HepG2 (cell line): Measurements from ENCODE around the gene ASB7. TPM values are rescaled to one million over a fixed set of nuclear protein-coding genes. Genes with fewer than 3 reads are reported as not detected.
A peak's percentile ranks its signal among the peaks of the same experiment; 100 is the strongest.

Experiments
- ATAC-seq: fragments of 200-7000 bp; cut with Tn5 transposase; 3 replicates; pipeline ENCODE4 v1.9.1; 2020; ENCODE audit warnings: mild to moderate bottlenecking, moderate library complexity
- BruUV-seq: library from RNA; stranded (reverse); fragments of 400-500 nt; replicated peaks from 2 replicates; lab custom pipeline; 2021; lab: Mats Ljungman, UMichigan
- CTCF ChIA-PET: fragments of 300-600 bp; formaldehyde crosslinking; extraction: SDS; loops from one replicate; lab custom pipeline; 2021; ENCODE audit warnings: low total read pairs, inconsistent platforms, low intra/inter-chr PET ratio; lab: Yijun Ruan, JAX
- POLR2A ChIA-PET: fragments of 350-600 bp; sonication (Branson Sonifier 250); formaldehyde crosslinking; loops from one replicate; lab custom pipeline; 2020; ENCODE audit warnings: antibody characterized with exemption, inconsistent platforms; lab: Yijun Ruan, JAX
- DNase-seq: peaks from one replicate; pipeline ENCODE4 v3.0.0-alpha.2; 2015; ENCODE audit warnings: low spot score
- FAIRE-seq: peaks from 3 replicates; lab custom pipeline; 2011; peaks lifted over from hg19 to GRCh38; lab: Jason Lieb, UNC
- H2AFZ ChIP-seq: one replicate; pipeline ENCODE4 v1.6.1; 2011; ENCODE audit warnings: low read length, inconsistent platforms
- H3K27ac ChIP-seq: fragments of 300-600 bp; 3 replicates; pipeline ENCODE4 v1.8.0; 2011; ENCODE audit warnings: mixed run types, mild to moderate bottlenecking, mixed read lengths, low read length, inconsistent platforms; ENCODE audit not compliant: insufficient read depth; ENCODE audit errors: extremely low read length
- H3K27me3 ChIP-seq, 2 experiments: fragments of 200-600 bp in 1 of 2; 2 replicates in 1 of 2; 3 replicates in 1 of 2; pipeline versions ENCODE4 v1.6.0 to v1.8.0; 2011; ENCODE audit warnings: low read length in 2 of 2, mild to moderate bottlenecking in 2 of 2, moderate library complexity in 2 of 2, inconsistent platforms in 1 of 2; ENCODE audit not compliant: insufficient read depth in 2 of 2, control insufficient read depth in 1 of 2
- H3K36me3 ChIP-seq, 2 experiments: fragments of 200-600 bp in 1 of 2; replicated peaks in 1 of 2; 2 replicates in 1 of 2; 3 replicates in 1 of 2; pipeline versions ENCODE4 v1.5.1 to v1.8.0; 2011; ENCODE audit warnings: low read length in 2 of 2, inconsistent platforms in 1 of 2; ENCODE audit not compliant: insufficient read depth in 2 of 2, control insufficient read depth in 1 of 2
- H3K4me1 ChIP-seq: 2 replicates; pipeline ENCODE4 v1.5.1; 2012; ENCODE audit warnings: low read length, inconsistent platforms; ENCODE audit not compliant: insufficient read depth
- H3K4me2 ChIP-seq: 2 replicates; pipeline ENCODE4 v1.6.0; 2011; ENCODE audit warnings: low read depth, low read length, inconsistent platforms
- H3K4me3 ChIP-seq, 3 experiments: fragments of 200-600 bp in 1 of 3; sonication (generic), shearing (Covaris generic) in 1 of 3; replicated peaks in 1 of 3; 2 replicates each; pipeline ENCODE4 v1.5.1; 2011 to 2016; ENCODE audit warnings: low read length in 3 of 3, inconsistent platforms in 2 of 3, low read depth in 2 of 3, mild to moderate bottlenecking in 2 of 3, control low read depth in 1 of 3, mixed read lengths in 1 of 3; ENCODE audit not compliant: insufficient read depth in 1 of 3
- H3K79me2 ChIP-seq: one replicate; pipeline ENCODE4 v1.6.1; 2011; ENCODE audit warnings: low read length, inconsistent platforms; ENCODE audit not compliant: insufficient read depth
- H3K9ac ChIP-seq: 2 replicates; pipeline ENCODE4 v1.6.0; 2011; ENCODE audit warnings: mild to moderate bottlenecking, low read depth, low read length, inconsistent platforms; ENCODE audit not compliant: insufficient read depth
- H3K9me3 ChIP-seq: 2 replicates; pipeline ENCODE4 v1.5.1; 2012; ENCODE audit warnings: mild to moderate bottlenecking, low read length
- H4K20me1 ChIP-seq: 2 replicates; pipeline ENCODE4 v1.6.0; 2011; ENCODE audit warnings: inconsistent platforms, mild to moderate bottlenecking, low read length, moderate library complexity; ENCODE audit not compliant: insufficient read depth
- CREB1 ChIP-seq, 2 experiments: fragments of 450-650 bp in 1 of 2; IDR thresholded peaks; 2 replicates each; pipeline ENCODE4 v1.6.1; 2016 to 2017; ENCODE audit warnings: control low read depth in 1 of 2, mild to moderate bottlenecking in 1 of 2, missing compliant biosample characterization in 1 of 2, missing genetic modification characterization in 1 of 2
- DNMT3B ChIP-seq: conservative IDR thresholded peaks from 2 replicates; pipeline ENCODE4 v1.6.1; 2016; ENCODE audit warnings: missing biosample characterization, control low read depth
- HES4 ChIP-seq: sonication (generic); formaldehyde crosslinking; IDR thresholded peaks from 2 replicates; pipeline ENCODE4 v1.9.0; 2021; ENCODE audit warnings: mild to moderate bottlenecking, missing genetic modification reagents, borderline replicate concordance
- KDM2A ChIP-seq: sonication (generic); formaldehyde crosslinking; IDR thresholded peaks from 2 replicates; pipeline ENCODE4 v1.4.0; 2020; ENCODE audit warnings: low read depth, missing genetic modification reagents, borderline replicate concordance
- NFKB2 ChIP-seq: sonication (generic); formaldehyde crosslinking; IDR thresholded peaks from 2 replicates; pipeline ENCODE4 v1.4.0; 2020; ENCODE audit warnings: missing genetic modification reagents, borderline replicate concordance
- NR0B2 ChIP-seq: sonication (generic); formaldehyde crosslinking; IDR thresholded peaks from 2 replicates; pipeline ENCODE4 v1.4.0; 2020; ENCODE audit warnings: mild to moderate bottlenecking, missing genetic modification reagents
- PCBP2 ChIP-seq: fragments of 200-400 bp; formaldehyde crosslinking; optimal IDR thresholded peaks from 2 replicates; pipeline ENCODE3; 2018; ENCODE audit warnings: low read length, low read depth; ENCODE audit not compliant: poor library complexity, severe bottlenecking
- PRPF4 ChIP-seq: fragments of 200-400 bp; formaldehyde crosslinking; IDR thresholded peaks from 2 replicates; pipeline ENCODE4 v1.6.1; 2016; ENCODE audit warnings: low read length, low read depth; ENCODE audit not compliant: poor library complexity, severe bottlenecking
- RAD51 ChIP-seq: fragments of 450-650 bp; IDR thresholded peaks from 2 replicates; pipeline ENCODE4 v1.6.1; 2016; ENCODE audit warnings: borderline replicate concordance
- SMYD3 ChIP-seq: sonication (generic); formaldehyde crosslinking; IDR thresholded peaks from 2 replicates; pipeline ENCODE4 v1.8.1; 2023; ENCODE audit warnings: mild to moderate bottlenecking, missing genetic modification reagents
- SNAI1 ChIP-seq: sonication (generic); formaldehyde crosslinking; IDR thresholded peaks from 2 replicates; pipeline ENCODE4 v1.5.0; 2020; ENCODE audit warnings: mild to moderate bottlenecking, missing genetic modification reagents, borderline replicate concordance
- SRSF9 ChIP-seq: fragments of 200-400 bp; formaldehyde crosslinking; IDR thresholded peaks from 2 replicates; pipeline ENCODE4 v1.6.1; 2018; ENCODE audit warnings: borderline replicate concordance, mild to moderate bottlenecking, low read depth, low read length; ENCODE audit not compliant: insufficient read depth, poor library complexity, severe bottlenecking
- ZFP62 ChIP-seq: sonication (generic); formaldehyde crosslinking; IDR thresholded peaks from 2 replicates; pipeline ENCODE4 v1.4.0; 2020; ENCODE audit warnings: missing genetic modification reagents
- ZNF256 ChIP-seq: sonication (generic); formaldehyde crosslinking; conservative IDR thresholded peaks from 2 replicates; pipeline ENCODE4 v1.4.0; 2020; ENCODE audit warnings: missing genetic modification reagents
- ZNF350 ChIP-seq: sonication (generic); formaldehyde crosslinking; IDR thresholded peaks from 2 replicates; pipeline ENCODE4 v1.4.0; 2020; ENCODE audit warnings: mild to moderate bottlenecking, low read depth, missing genetic modification reagents, borderline replicate concordance
- ZNF501 ChIP-seq: sonication (generic); formaldehyde crosslinking; IDR thresholded peaks from 2 replicates; pipeline ENCODE4 v1.5.1; 2020; ENCODE audit warnings: mild to moderate bottlenecking, moderate library complexity, missing genetic modification reagents
- ZNF563 ChIP-seq: sonication (generic); formaldehyde crosslinking; IDR thresholded peaks from 2 replicates; pipeline ENCODE4 v1.8.0; 2022; ENCODE audit warnings: mild to moderate bottlenecking, moderate library complexity, missing genetic modification reagents
- ZNF672 ChIP-seq: sonication (generic); formaldehyde crosslinking; IDR thresholded peaks from 2 replicates; pipeline ENCODE4 v1.8.1; 2022; ENCODE audit warnings: missing genetic modification reagents
- WGBS: methylation state at CpG from one replicate; pipeline ENCODE4 v1.1.6; 2017; ENCODE audit warnings: low lambda C conversion rate; 5-methylcytosine and 5-hydroxymethylcytosine counted together
- in situ Hi-C: cut with HindIII; loops from 2 replicates; pipeline ENCODE4 v1.10.0; 2017; ENCODE audit warnings: low pct_unique_long_range_greater_than_20kb; ENCODE audit not compliant: extremely low pct_ligation_motif_present
- intact Hi-C: fragments of 100-400 bp; cut with micrococcal nuclease; formaldehyde crosslinking; loops from one replicate; pipeline ENCODE4 v1.10.0; 2022; ENCODE audit not compliant: unreplicated experiment
- polyA plus RNA-seq, 8 experiments: library from polyadenylated mRNA; depleted of rRNA in 3 of 8; stranded (reverse) in 7 of 8; unstranded in 1 of 8; fragments of >200 nt; fragmentation: Illumina TruSeq in 4 of 8; extraction: Trizol in 4 of 8; gene quantifications; 2 replicates each; pipeline versions ENCODE4 v1.2.1 to v1.2.3, GENCODE V29; 2011 to 2016; ENCODE audit warnings: low read depth in 4 of 8, missing spikeins in 1 of 8, mixed read lengths in 1 of 8; ENCODE audit not compliant: insufficient read depth in 1 of 8
- total RNA-seq, 5 experiments: library from RNA; depleted of rRNA; stranded (reverse); fragments of >200 nt; fragmentation: Illumina TruSeq; extraction: Trizol; gene quantifications; 2 replicates each; pipeline ENCODE4 v1.2.3, GENCODE V29; 2016; ENCODE audit warnings: low read depth in 1 of 5
- TF ChIP-seq, protein P1 (sequence below): sonication (generic); formaldehyde crosslinking; IDR thresholded peaks from 2 replicates; pipeline ENCODE4 v1.4.0; 2020; ENCODE audit warnings: mild to moderate bottlenecking, missing genetic modification reagents
- TF ChIP-seq, protein P2 (sequence below): sonication (generic); formaldehyde crosslinking; IDR thresholded peaks from 2 replicates; pipeline ENCODE4 v1.5.1; 2020; ENCODE audit warnings: mild to moderate bottlenecking, missing genetic modification reagents, moderate library complexity
- TF ChIP-seq, protein P3 (sequence below): sonication (generic); formaldehyde crosslinking; IDR thresholded peaks from 2 replicates; pipeline ENCODE4 v1.8.0; 2022; ENCODE audit warnings: mild to moderate bottlenecking, missing genetic modification reagents, borderline replicate concordance

The ASB7 gene
- total and polyA plus RNA-seq, 2 of the 13 experiments (the other 11 are each of a cell fraction or from before 2014, with no cell fraction given): 7.7 to 12.1 TPM

DNA sequence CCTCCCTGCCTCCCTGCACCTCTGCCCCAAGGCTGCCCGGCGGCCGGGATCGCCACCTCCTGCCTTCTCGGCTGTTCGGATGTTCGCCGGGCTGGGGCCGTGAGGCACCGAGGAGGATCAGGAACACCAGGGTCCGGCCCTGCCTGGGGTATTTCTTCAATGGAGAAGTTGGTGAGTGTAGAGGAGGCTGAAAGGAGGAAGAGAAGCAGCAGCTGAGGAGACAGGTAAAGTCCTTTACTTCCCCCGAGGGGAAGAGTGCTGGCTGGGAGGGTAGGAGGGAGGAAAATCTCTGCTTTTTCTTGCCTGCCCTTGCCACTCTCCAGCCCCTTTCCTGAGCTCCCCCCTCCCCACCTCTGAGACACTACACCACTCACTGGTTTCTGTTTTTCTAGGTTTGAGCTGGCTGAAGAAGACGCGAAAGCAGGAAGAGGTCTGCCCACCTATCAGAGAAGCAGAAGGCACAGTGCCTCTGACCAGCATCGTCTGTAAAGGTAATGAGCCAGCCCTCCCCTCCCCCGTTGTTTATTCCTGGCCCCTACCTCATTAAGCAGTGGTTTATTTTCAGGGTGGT is 519 bp downstream of the ASB7 start:
- in situ Hi-C loops (loop anchor here (10.0 kb wide), 1 partner anchor 248 kb away; no protein-coding TSS in a partner anchor), intact Hi-C loops (loop anchor here (1.0 kb wide), 1 partner anchor 253 kb away; no protein-coding TSS in a partner anchor)
- peaks cover 86% of the 10 kb centered on the region for H3K79me2 ChIP-seq
- DNase-seq (peak; percentile 10), ATAC-seq (peak; percentile 33), FAIRE-seq (no peak)
- H3K27me3 ChIP-seq: no peaks in the 10 kb centered on the region; a peak in 1 of 5 replicates
- ChIA-PET CTCF (no interaction called here), POLR2A (interaction anchor here (0.7 to 1.4 kb wide), 4 partner anchors 16 to 252 kb away, joined by 3 to 5 read pairs (median 4); no protein-coding TSS in a partner anchor)
- H3K9me3 ChIP-seq: no peaks in the 10 kb centered on the region
- H3K9ac ChIP-seq: peak overlapping the region; percentile 86
- no peak overlapping the region for H2AFZ ChIP-seq
- no peaks in the 10 kb centered on the region for H4K20me1 ChIP-seq
- peaks cover 2 to 16% of the 10 kb centered on the region in 2 experiments for H3K36me3 ChIP-seq
- H3K4me2 ChIP-seq: peak overlapping the region; percentile 84
- WGBS: 0% methylated on average over 10 of the region's 16 CpGs
- H3K27ac ChIP-seq: peak overlapping the region; percentile 71
- peak overlapping the region; percentile 73 to 99 (median 85) for H3K4me3 ChIP-seq
- H3K4me1 ChIP-seq: peaks cover 54% of the 10 kb centered on the region
- no TSS peak for BruUV-seq
- TF ChIP-seq ZNF672 (CRISPR knock-in tag) (no peak), HES4 (no peak), ZNF350 (CRISPR knock-in tag) (peak; percentile 2; the same call in 1 of the 2 replicates), KDM2A (CRISPR knock-in tag) (0 out of 2 replicates have a peak, but pooled peaks have one; percentile 13), NFKB2 (CRISPR knock-in tag) (0 out of 2 replicates have a peak, but pooled peaks have one; percentile 22), PCBP2 (no peak), ZFP62 (CRISPR knock-in tag) (no peak), DNMT3B (CRISPR knock-in tag) (no peak), NR0B2 (CRISPR knock-in tag) (no peak), SMYD3 (CRISPR knock-in tag) (no peak), SRSF9 (no peak), ZNF256 (no peak), CREB1 (IDR thresholded peaks at IDR 0.05) (no peak), CREB1 (CRISPR knock-in tag; IDR thresholded peaks at IDR 0.05) (no peak), PRPF4 (no peak), ZNF501 (CRISPR knock-in tag) (0 out of 2 replicates have a peak, but pooled peaks have one; percentile 7), ZNF563 (CRISPR knock-in tag) (0 out of 2 replicates have a peak, but pooled peaks have one; percentile 21), RAD51 (no peak), SNAI1 (CRISPR knock-in tag) (no peak)
- TF ChIP-seq, protein P1, sequence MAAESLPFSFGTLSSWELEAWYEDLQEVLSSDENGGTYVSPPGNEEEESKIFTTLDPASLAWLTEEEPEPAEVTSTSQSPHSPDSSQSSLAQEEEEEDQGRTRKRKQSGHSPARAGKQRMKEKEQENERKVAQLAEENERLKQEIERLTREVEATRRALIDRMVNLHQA (CRISPR knock-in tag): no peak
- TF ChIP-seq, protein P2, sequence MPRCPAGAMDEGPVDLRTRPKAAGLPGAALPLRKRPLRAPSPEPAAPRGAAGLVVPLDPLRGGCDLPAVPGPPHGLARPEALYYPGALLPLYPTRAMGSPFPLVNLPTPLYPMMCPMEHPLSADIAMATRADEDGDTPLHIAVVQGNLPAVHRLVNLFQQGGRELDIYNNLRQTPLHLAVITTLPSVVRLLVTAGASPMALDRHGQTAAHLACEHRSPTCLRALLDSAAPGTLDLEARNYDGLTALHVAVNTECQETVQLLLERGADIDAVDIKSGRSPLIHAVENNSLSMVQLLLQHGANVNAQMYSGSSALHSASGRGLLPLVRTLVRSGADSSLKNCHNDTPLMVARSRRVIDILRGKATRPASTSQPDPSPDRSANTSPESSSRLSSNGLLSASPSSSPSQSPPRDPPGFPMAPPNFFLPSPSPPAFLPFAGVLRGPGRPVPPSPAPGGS (CRISPR knock-in tag): no peak
- TF ChIP-seq, protein P3, sequence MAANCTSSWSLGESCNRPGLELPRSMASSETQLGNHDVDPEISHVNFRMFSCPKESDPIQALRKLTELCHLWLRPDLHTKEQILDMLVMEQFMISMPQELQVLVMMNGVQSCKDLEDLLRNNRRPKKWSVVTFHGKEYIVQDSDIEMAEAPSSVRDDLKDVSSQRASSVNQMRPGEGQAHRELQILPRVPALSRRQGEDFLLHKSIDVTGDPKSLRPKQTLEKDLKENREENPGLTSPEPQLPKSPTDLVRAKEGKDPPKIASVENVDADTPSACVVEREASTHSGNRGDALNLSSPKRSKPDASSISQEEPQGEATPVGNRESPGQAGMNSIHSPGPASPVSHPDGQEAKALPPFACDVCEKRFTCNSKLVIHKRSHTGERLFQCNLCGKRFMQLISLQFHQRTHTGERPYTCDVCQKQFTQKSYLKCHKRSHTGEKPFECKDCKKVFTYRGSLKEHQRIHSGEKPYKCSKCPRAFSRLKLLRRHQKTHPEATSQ (CRISPR knock-in tag): no peak
